ENCODE measurements around the gene CCDC138.

DNA sequence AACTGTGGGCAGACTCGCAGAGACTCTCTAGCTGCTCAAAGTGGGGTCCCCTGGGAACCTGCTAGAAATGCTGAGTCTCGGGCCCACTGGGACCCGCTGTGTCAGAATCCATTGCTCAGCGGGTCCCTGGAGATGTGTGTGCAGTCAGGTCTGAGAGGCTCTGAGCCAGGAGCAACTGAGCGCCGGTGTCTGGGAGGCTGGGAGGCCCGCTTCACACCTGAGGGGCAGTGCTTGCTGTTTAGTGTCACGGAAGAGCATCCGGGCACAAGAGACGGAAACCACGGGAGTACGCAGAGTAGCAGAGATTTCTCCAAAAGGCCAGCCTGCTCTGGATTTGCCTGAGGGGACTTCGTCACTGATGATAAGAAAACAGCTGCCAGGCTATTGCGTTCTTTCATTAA is 132.4 kb downstream of the CCDC138 start:
- TF ChIP-seq, protein P1, sequence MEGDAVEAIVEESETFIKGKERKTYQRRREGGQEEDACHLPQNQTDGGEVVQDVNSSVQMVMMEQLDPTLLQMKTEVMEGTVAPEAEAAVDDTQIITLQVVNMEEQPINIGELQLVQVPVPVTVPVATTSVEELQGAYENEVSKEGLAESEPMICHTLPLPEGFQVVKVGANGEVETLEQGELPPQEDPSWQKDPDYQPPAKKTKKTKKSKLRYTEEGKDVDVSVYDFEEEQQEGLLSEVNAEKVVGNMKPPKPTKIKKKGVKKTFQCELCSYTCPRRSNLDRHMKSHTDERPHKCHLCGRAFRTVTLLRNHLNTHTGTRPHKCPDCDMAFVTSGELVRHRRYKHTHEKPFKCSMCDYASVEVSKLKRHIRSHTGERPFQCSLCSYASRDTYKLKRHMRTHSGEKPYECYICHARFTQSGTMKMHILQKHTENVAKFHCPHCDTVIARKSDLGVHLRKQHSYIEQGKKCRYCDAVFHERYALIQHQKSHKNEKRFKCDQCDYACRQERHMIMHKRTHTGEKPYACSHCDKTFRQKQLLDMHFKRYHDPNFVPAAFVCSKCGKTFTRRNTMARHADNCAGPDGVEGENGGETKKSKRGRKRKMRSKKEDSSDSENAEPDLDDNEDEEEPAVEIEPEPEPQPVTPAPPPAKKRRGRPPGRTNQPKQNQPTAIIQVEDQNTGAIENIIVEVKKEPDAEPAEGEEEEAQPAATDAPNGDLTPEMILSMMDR (IDR thresholded peaks at IDR 0.05): no peak
- no peak for TF ChIP-seq POLR2A (IDR thresholded peaks at IDR 0.05)

Data from lower leg skin (tissue), 3 donors.